ENCODE results near the gene BCL2. TPM values are rescaled to one million over a fixed set of nuclear protein-coding genes. Genes with fewer than 3 reads are reported as not detected.

The BCL2 gene
- total RNA-seq, 1 donor from 2014 or later = 4.9 TPM

DNA sequence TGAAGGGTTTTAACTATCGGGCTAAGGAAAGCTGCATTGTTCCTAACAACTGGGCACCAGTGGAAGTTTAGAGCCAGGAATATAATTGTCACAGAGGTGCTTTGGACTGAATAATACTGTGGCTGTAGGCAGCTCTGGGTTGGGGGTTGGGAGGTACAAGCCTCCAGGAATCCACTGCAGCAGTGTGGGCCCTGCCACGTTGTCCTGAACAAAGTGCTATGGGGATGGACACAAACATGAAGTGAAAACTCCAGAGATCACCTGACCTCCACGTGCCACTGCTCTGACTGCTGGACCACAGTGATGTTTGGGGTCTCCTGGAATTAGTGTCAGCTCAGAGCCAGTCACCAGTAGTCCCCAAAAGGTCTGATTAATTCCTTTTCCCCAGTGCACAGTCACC, 110.9 kb downstream of the BCL2 start:
- TF ChIP-seq EZH2 (IDR thresholded peaks at IDR 0.05) (no peak), EZH2phosphoT487 (IDR thresholded peaks at IDR 0.05) (no peak)
- TF ChIP-seq, protein P1, sequence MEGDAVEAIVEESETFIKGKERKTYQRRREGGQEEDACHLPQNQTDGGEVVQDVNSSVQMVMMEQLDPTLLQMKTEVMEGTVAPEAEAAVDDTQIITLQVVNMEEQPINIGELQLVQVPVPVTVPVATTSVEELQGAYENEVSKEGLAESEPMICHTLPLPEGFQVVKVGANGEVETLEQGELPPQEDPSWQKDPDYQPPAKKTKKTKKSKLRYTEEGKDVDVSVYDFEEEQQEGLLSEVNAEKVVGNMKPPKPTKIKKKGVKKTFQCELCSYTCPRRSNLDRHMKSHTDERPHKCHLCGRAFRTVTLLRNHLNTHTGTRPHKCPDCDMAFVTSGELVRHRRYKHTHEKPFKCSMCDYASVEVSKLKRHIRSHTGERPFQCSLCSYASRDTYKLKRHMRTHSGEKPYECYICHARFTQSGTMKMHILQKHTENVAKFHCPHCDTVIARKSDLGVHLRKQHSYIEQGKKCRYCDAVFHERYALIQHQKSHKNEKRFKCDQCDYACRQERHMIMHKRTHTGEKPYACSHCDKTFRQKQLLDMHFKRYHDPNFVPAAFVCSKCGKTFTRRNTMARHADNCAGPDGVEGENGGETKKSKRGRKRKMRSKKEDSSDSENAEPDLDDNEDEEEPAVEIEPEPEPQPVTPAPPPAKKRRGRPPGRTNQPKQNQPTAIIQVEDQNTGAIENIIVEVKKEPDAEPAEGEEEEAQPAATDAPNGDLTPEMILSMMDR (IDR thresholded peaks at IDR 0.05) = no peak
- Mint-ChIP-seq H3K27me3 (ENCODE audit: insufficient read depth, low read depth) (peaks cover 4% of the 10 kb centered on the region), H3K27ac (peak overlapping the region; percentile 43), H3K9me3 (no peaks in the 10 kb centered on the region), H3K4me3 (no peak overlapping the region), H3K4me1 (peaks cover 33% of the 10 kb centered on the region), H3K36me3 (no peaks in the 10 kb centered on the region)
- Histone ChIP-seq H3K9ac (no peak overlapping the region), H3K9me3 (ENCODE audit: low read depth) (no peaks in the 10 kb centered on the region), H3K4me3 (no peak overlapping the region), H3K27ac (no peak overlapping the region), H3F3A (ENCODE audit: low read depth) (no peaks in the 10 kb centered on the region), H3K4me2 (no peak overlapping the region), H3K79me2 (ENCODE audit: low read depth) (no peaks in the 10 kb centered on the region), H3K4me1 (no peaks in the 10 kb centered on the region), H4K20me1 (ENCODE audit: low read depth) (no peaks in the 10 kb centered on the region), H3K27me3 (no peaks in the 10 kb centered on the region), H2AFZ (replicated peaks) (no peak overlapping the region), H3K36me3 (no peaks in the 10 kb centered on the region)
- no peak for DNase-seq (ENCODE audit: low spot score)

DNA sequence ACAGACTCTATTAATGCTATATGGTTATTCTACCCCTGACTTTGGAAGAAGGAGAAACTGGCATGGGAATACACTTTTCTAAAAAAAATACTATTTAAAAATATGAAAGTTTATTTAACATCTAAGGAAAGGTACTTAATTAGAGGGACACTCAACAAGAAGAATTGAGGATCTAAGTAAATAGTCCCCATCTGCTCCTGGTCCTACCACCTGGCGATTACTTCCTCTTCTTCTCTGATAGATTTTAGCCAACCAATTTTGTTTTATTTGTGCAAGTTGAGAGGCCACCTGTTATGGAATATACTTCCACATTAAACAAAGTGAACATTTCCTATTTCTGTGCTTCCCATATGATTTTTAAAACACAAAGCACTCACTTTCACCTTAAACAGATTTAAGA, 111.7 kb downstream of the BCL2 start:
- Histone ChIP-seq H3K36me3 (no peaks in the 10 kb centered on the region), H3K9me3 (ENCODE audit: low read depth) (no peaks in the 10 kb centered on the region), H2AFZ (replicated peaks) (no peak overlapping the region), H3K9ac (no peak overlapping the region), H3F3A (ENCODE audit: low read depth) (no peaks in the 10 kb centered on the region), H3K4me2 (no peak overlapping the region), H3K27ac (no peak overlapping the region), H3K4me1 (no peaks in the 10 kb centered on the region), H4K20me1 (ENCODE audit: low read depth) (no peaks in the 10 kb centered on the region), H3K4me3 (no peak overlapping the region), H3K27me3 (no peaks in the 10 kb centered on the region), H3K79me2 (ENCODE audit: low read depth) (no peaks in the 10 kb centered on the region)
- Mint-ChIP-seq H3K27ac (no peak overlapping the region), H3K36me3 (no peaks in the 10 kb centered on the region), H3K27me3 (ENCODE audit: insufficient read depth, low read depth) (peaks cover 4% of the 10 kb centered on the region), H3K4me1 (peaks cover 31% of the 10 kb centered on the region), H3K4me3 (no peak overlapping the region), H3K9me3 (no peaks in the 10 kb centered on the region)
- DNase-seq (ENCODE audit: low spot score) = no peak
- TF ChIP-seq, protein P1 (IDR thresholded peaks at IDR 0.05) = no peak
- no peak for TF ChIP-seq EZH2phosphoT487 (IDR thresholded peaks at IDR 0.05)
- no peak for TF ChIP-seq EZH2 (IDR thresholded peaks at IDR 0.05)

DNA sequence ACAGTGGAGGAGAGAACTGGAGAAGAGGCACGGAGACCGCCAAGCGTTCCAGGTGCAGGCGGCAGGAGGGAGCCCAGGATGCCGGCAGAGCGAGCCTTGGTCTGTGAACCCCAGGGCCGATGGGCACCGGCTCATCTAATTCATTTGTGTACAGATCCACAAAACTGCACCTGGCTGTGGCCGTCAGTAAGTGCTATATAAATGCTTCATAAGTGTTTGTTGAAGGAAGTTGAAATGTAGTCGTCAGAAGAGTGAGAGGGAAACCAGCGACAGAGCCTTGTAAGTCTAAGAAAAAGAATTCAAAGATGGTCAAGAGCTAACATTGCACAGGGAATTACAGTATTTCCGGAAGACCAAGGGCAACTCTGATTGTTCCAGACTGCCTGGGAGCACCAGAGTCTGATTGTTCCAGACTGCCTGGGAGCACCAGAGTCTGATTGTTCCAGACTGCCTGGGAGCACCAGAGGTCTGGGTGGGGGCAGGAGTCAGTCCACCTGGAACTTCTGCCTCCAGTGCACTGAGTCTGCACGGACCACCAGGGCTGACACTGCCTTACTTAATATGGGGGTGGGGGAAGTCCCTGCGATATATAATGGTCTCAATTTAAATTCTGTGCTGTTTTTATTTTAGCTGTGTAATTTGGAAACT, 112.3 kb downstream of the BCL2 start:
- H3K36me3 Mint-ChIP-seq = no peaks in the 10 kb centered on the region
- no peak overlapping the region for H3K27ac ChIP-seq
- H3K9me3 ChIP-seq (ENCODE audit: low read depth) = no peaks in the 10 kb centered on the region
- no peak overlapping the region for H3K4me3 ChIP-seq
- H3K27ac Mint-ChIP-seq = no peak overlapping the region
- no peaks in the 10 kb centered on the region for H3K4me1 ChIP-seq
- no peak for DNase-seq (ENCODE audit: low spot score)
- no peak overlapping the region for H3K4me3 Mint-ChIP-seq
- H3K4me1 Mint-ChIP-seq = peaks cover 31% of the 10 kb centered on the region
- no peak overlapping the region for H3K9ac ChIP-seq
- no peaks in the 10 kb centered on the region for H3K79me2 ChIP-seq (ENCODE audit: low read depth)
- H3K9me3 Mint-ChIP-seq = no peaks in the 10 kb centered on the region
- no peaks in the 10 kb centered on the region for H3K36me3 ChIP-seq
- TF ChIP-seq EZH2phosphoT487 (IDR thresholded peaks at IDR 0.05) (no peak), EZH2 (IDR thresholded peaks at IDR 0.05) (no peak)
- TF ChIP-seq, protein P1 (IDR thresholded peaks at IDR 0.05) = no peak
- no peaks in the 10 kb centered on the region for H3K27me3 ChIP-seq
- no peak overlapping the region for H3K4me2 ChIP-seq
- no peak overlapping the region for H2AFZ ChIP-seq (replicated peaks)
- peaks cover 4% of the 10 kb centered on the region for H3K27me3 Mint-ChIP-seq (ENCODE audit: insufficient read depth, low read depth)
- no peaks in the 10 kb centered on the region for H3F3A ChIP-seq (ENCODE audit: low read depth)
- H4K20me1 ChIP-seq (ENCODE audit: low read depth) = no peaks in the 10 kb centered on the region
